ENCODE results near the gene PTEN. TPM values are rescaled to one million over a fixed set of nuclear protein-coding genes. Genes with fewer than 3 reads are reported as not detected.
A peak's percentile ranks its signal among the peaks of the same experiment; 100 is the strongest.
"Not testable (repeated sequence)": the region's sequence is repeated elsewhere in the genome, so short reads cannot be mapped to it uniquely, and the experiment has no call there.

PTEN gene
- total RNA-seq, 2 donors from 2014 or later, result 99.3 to 101 TPM

DNA sequence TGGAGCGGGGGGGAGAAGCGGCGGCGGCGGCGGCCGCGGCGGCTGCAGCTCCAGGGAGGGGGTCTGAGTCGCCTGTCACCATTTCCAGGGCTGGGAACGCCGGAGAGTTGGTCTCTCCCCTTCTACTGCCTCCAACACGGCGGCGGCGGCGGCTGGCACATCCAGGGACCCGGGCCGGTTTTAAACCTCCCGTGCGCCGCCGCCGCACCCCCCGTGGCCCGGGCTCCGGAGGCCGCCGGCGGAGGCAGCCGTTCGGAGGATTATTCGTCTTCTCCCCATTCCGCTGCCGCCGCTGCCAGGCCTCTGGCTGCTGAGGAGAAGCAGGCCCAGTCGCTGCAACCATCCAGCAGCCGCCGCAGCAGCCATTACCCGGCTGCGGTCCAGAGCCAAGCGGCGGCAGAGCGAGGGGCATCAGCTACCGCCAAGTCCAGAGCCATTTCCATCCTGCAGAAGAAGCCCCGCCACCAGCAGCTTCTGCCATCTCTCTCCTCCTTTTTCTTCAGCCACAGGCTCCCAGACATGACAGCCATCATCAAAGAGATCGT is 598 bp downstream of the PTEN start:
- DNase-seq, result peak in 1 of 2 donors; percentile 54
- ATAC-seq, result not testable (repeated sequence)
- intact Hi-C loops (cut with DNase I, micrococcal nuclease), result loop anchor here in 1 of 2 donors (5.0 kb wide), 1 partner anchor 47 kb away; the partner anchor contains the start of gene ATAD1

DNA sequence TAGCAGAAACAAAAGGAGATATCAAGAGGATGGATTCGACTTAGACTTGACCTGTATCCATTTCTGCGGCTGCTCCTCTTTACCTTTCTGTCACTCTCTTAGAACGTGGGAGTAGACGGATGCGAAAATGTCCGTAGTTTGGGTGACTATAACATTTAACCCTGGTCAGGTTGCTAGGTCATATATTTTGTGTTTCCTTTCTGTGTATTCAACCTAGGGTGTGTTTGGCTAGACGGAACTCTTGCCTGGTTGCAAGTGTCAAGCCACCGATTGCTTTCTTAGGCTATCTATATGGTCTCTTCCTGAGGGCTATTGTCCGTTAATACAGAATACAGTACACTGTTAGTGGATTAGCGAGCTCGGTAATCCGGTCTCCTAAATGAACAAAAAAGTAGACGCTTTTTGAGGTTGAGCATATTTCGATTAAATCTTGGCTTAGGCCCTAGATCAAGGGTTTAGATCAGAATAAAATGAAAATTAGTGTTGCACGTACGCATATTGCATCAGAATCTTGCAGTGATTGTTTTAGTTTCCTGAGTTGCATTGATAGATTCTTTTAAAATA is 1.2 kb downstream of the PTEN start:
- DNase-seq, result no peak
- ATAC-seq, result peak; percentile 1
- intact Hi-C loops (cut with DNase I, micrococcal nuclease), result loop anchor here in 1 of 2 donors (5.0 kb wide), 1 partner anchor 47 kb away; the partner anchor contains the start of gene ATAD1

DNA sequence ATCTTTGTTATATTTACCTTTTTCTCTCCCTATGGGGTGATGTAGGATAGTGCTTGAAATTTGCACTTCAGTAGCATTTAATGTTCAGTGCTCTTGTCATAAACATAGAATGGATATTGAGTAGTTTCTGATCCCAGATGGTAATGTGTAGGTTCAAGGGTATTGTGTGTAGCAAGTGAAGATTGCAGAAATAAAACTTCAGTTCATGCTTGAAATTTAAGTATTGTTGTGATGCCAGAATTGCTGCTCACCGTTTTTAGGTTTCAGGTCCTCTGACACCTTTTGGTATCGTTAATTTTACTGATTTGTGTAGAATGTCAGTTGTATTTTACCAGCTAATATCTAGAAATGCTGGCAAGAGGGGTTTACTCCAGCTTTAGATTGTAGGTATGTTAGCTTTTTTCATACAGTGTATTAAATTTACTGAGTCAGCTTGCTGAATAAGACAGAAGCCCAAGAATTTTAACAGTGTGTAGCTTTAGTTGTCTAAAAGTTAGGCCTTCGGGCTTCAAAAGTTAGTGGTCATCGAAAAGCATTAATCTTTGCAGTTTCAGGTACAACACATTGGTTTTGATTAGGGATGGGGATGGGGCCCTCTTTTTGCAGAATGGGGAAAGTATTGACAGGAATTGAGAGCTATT is 1.9 kb downstream of the PTEN start:
- ATAC-seq (no peak), DNase-seq (no peak)
- intact Hi-C loops (cut with DNase I, micrococcal nuclease), result no loop called here

DNA sequence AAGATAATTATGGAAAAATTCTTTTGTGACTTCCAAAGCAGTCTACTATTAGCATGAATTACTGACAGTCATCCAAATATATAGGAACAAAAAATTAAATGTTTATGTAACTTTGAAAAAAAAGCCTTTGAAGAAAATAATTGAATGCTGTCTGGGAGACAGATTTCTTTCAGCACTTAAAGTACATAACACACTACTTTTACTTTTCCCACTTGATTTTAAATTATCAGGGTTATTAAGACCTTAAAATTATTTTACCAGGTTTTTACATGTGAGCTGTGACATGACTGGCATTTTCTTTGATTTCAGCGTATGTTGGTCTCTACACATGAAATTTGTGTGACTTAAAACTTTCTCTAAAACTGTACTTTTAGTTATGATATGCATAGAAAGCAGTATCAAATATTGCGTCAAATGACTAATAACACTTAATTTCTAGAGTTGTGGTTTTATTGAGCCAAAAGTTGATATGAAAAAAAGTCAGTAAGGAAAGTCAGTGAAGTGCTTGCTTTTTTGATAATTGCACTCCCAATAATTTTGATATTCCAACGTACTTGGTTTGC is 3.1 kb downstream of the PTEN start:
- intact Hi-C loops (cut with DNase I, micrococcal nuclease), result no loop called here
- DNase-seq, result no peak
- ATAC-seq, result no peak

DNA sequence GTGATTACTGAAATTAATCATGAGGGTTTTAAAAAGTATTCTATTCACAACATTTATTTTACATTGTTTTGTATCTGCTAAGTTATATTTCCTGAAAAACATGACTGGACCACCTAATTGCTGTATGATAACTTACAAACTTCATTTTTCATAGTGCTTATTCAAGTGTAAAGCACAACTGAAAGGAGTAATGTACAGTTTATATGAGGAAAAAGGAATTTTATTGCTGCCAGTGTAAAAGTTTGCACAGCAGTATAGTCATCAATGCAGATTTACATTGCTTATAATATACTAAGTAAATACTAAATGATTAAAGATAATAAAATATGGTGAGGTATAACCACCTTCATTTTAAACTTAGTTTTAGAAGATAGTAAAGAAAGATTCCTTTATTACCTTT is 4.0 kb downstream of the PTEN start:
- intact Hi-C loops (cut with DNase I, micrococcal nuclease), result no loop called here
- ATAC-seq (no peak), DNase-seq (no peak)

DNA sequence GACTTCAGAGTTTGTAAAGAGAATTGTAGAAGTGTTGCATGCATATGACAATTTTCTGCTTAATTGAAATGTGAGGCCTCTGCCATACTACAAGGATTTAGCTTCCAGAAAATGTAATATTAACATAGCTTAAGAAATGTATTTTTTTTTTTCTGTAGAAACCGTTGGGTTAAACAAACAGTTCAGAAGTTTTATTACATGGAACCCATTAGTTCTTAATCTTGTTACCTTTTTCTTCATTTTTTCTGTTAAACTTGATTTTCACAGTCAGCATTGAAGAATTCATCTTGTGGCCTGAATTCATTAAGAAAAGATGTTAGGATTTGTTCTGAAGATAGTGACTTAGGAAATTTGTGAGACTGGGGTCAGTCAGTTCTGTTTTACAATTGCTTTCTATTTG is 4.9 kb downstream of the PTEN start:
- DNase-seq, result no peak
- no peak for ATAC-seq
- intact Hi-C loops (cut with DNase I, micrococcal nuclease), result no loop called here

DNA sequence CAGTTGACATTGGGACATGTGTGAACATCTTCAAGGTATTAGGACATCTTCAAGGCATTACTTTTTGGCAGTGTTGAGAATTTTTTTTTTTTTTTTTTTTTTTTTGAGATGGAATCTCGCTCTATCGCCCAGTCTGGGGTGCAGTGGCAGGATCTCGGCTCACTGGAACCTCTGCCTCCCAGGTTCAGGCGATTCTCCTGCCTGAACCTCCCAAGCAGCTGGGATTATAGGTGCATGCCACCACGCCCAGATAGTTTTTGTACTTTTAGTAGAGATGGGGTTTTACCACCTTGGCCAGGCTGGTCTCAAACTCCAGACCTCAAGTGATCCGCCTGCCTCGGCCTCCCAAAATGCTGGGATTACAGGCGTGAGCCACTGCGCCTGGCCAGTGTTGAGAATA is 5.7 kb downstream of the PTEN start:
- intact Hi-C loops (cut with DNase I, micrococcal nuclease); DNase-seq; ATAC-seq: not testable (repeated sequence)

DNA sequence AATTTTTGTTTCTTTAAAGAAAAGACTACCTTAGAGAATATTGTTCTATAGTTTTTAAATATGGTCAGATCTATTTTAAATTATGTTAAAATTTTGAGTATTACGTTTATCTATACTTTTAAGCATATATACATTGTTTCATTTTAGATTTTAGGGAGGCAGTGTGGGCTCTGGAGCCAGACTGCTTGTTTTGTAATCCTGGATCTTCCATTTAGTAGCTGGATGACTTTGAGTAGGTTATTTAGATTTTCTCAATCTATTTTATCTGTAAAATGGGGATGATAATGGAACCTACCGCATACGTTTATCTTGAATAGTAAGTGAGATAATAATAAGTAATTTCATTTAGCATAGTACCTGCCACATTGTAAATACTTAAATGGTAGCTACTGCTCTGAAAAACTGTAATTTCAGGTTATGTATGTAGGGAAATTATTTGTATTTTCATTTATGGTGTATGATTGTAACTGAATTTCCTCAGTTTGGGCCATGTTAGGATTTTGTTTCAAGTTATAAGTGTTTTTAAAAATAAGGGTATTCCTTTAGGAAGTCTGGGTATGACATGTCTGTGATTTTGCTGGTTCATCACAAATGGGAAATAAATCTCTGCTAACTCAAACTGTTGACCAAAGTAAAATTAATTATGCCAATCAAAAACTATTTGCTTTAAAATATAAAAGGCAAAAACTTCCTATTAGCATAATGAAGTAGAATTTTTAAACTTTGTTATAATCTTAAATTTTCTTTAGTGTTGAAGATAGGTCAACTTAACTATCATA is 6.5 kb downstream of the PTEN start:
- intact Hi-C loops (cut with DNase I, micrococcal nuclease), result no loop called here
- ATAC-seq (no peak), DNase-seq (no peak)

DNA sequence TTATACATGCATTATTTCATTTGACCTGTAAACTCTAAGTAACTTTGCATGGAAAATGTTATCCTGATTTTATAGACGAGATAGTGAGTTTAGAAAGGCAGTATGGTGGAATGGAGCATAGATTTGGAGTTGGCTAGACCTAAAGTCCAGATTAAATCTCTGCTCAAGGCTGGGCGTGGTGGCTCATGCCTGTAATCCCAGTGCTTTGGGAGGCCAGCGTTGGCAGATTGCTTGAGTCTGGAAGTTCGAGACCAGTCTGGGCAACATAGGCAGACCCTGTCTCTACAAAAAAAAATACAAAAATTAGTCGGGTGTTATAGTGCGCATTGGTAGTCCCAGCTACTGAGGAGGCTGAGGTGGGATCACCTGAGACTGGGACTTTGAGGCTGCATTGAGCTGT is 9.4 kb downstream of the PTEN start:
- DNase-seq (no peak), ATAC-seq (peak; percentile 8)
- intact Hi-C loops (cut with DNase I, micrococcal nuclease), result no loop called here

DNA sequence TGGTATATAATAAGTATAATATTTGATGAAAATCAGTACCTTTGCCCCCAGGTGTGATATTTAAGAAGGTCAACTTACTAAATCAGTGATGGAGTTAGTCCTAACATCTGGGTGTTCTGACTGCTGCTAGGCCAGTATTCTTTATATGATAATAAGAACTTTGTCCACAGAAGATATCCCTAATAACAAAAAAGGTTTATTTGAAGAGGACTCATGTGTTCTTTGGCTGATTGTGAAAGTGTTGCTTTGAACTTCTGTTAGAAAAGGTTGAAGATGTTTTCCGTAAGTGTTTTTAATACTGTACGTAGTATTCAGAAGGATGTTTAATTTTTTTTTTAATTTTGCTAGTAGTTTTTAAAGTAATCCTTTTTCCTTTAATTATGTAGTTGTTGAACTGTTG is 10.2 kb downstream of the PTEN start:
- no peak for ATAC-seq
- intact Hi-C loops (cut with DNase I, micrococcal nuclease), result no loop called here

DNA sequence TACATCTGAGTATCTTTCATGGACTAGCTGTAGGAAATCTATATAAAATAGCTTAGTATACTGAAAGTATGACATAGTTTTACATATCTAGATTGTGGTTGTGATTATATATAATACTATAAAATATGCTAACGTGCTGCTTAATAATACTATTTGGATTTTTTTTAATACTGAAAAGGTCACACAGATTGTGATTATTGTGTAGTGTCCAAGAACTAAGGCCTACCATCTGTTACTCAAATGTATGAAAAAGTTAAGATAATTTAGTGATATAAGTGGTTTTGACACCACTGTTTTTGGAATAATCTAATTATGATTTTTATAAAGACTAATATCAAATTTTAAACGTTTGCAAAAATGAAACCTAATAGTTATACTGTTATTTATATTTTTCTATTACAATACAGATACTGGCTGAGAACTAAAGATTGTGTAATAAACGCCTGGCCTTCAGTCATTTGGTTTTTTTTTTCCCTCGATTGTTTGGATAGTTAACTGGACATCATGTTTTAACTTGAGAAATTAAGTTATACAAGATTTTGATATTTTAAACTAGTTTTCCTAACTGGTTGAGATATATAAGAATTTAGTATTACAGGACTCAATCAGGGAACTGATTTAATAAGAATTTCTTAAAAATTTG is 12.6 kb downstream of the PTEN start:
- ATAC-seq, result no peak
- intact Hi-C loops (cut with DNase I, micrococcal nuclease), result no loop called here
- no peak for DNase-seq

More for the DNA sequence above, 10.2 kb downstream of the PTEN start:
- DNase-seq, result no peak

DNA sequence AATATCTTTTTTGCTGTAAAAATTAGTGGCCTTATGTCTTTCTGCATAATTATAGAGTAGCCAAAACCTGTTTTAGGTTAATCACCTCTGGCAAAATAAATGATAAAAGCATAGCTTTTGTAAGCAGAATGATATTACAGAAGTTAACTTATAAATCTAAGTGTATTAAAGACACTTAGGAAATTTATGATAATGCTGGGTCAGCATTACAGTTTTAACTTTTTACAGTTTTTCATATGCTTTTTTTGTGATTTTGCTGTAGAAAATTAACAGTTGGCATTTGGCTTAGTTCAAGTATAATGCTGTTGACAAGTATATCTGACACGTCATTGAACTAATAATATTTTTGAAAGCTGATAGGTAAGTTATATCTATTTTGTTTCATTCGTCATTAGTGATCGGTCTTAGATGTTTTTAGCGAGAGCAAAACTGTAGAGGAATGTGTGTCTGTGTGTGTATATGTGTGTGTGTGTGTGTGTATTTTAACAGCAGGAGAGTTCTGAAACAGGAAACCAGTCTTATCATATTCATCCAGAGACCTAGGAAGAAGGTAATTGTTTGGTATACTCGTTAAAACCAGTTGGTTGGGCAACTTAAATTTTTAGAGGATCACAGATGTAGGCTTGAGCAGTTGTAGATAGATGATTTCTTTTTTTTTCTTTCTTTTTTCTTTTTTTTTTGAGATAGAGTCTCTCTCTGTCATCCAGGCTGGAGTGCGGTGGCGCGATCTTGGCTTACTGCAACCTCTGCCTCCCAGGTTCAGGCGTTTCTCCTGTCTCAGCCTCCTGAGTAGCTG is 15.4 kb downstream of the PTEN start:
- ATAC-seq, result no peak
- no peak for DNase-seq

DNA sequence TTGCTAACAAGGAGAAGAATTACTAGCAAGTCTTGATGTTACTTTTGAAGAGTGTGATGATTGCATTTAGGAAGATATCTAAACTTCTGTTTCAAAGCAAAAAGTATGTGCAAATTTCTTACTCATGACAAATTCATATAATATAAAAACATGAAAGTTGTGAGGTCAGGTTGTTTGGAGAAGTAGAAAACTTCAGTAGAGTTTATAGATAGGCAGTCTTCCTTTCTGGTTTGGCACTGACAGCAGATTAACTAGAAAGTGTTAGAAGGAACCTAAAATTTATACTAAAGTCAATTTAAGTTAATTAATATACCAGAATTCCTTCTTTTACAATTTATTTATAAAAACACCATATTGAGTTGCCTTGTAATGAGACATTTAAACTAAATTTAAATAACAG is 16.9 kb downstream of the PTEN start:
- intact Hi-C loops (cut with DNase I, micrococcal nuclease), result no loop called here
- ATAC-seq (no peak), DNase-seq (no peak)

More for the DNA sequence above, 15.4 kb downstream of the PTEN start:
- intact Hi-C loops (cut with DNase I, micrococcal nuclease), result no loop called here

DNA sequence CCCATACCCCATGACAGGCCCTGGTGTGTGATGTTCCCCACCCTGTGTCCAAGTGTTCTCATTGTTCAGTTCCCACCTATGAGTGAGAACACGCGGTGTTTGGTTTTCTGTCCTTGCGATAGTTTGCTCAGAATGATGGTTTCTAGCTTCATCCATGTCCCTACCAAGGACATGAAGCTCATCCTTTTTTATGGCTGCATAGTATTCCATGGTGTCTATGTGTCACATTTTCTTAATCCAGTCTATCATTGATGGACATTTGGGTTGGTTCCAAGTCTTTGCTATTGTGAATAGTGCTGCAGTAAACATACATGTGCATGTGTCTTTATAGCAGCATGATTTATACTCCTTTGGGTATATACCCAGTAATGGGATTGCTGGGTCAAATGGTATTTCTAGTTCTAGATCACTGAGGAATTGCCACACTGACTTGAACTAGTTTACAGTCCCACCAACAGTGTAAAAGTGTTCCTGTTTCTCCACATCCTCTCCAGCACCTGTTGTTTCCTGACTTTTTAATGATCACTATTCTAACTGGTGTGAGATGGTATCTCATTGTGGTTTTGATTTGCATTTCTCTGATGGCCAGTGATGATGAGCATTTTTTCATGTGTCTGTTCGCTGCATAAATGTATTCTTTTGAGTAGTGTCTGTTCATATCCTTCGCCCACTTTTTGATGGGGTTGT is 18.1 kb downstream of the PTEN start:
- DNase-seq; intact Hi-C loops (cut with DNase I, micrococcal nuclease); ATAC-seq: not testable (repeated sequence)

DNA sequence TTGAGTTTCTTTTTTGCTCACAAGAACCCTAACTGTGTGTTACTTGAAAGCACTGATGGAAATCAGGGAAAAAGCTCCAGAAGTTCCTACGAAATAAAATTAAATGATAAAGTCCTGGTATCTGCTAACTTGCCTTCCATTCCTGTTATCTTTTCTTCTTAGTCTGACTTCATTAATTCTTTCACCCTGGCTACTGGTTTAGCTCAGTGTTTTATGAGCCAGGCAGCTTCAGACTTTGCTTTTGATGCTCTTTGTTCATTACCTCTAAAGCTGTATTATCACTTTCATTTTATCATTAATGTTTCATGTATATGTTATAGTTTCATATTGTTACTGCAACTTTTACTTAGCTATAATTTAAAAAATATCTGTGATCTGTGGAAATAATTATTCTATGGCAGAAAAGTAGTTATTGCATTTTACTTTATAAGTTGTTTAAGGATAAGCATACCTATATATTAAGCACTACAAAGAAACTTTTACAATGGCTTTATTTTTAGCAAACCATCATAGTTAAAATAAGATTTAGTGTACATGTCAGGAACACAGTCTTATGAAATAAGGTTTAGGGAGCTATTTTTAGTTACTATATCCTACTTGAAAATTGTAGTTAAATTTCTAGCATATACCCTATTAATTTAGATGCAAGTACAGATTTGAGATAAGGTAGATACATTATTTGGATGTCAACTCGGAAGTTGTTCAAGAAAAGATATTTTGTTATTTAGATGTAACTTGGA is 19.3 kb downstream of the PTEN start:
- DNase-seq (no peak), ATAC-seq (no peak)
- intact Hi-C loops (cut with DNase I, micrococcal nuclease), result no loop called here

DNA sequence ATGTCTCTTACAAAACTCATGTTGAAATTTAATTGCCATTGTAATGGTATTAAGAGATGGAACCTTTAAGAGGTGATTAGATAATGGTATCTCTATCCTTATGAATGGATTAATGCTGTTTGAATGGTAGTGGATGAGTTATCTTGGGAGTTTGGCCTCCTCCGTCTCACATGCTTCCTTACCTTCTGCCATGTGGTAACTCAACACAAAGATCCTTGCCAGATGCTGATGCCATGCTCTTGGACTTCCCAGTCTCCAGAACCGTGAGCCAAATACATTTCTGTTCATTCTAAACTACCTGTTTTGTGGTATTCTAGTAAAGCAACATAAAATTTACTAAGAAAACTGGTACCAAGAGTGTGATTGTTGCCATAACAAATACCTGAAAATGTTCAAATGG is 23.2 kb downstream of the PTEN start:
- no peak for ATAC-seq
- intact Hi-C loops (cut with DNase I, micrococcal nuclease), result no loop called here
- no peak for DNase-seq

DNA sequence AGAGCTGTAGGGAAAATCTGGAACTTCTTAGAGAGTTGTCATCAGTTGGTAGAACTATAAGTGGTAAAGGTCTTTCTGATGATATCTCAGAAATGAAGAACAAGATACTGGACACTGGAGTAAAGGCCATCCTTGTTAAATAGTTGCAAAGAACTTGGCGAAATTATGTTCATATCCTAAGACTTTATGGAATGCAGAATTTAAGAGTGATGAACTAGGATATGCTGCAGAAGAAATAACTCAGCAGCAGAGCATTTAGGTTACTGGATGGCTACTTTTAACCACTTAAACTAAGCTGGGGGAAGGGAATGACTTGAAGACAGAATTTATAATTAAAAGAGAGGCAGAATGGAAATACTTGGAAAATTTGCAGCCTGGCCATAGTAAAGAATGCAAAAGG is 23.7 kb downstream of the PTEN start:
- intact Hi-C loops (cut with DNase I, micrococcal nuclease), result no loop called here
- DNase-seq, result no peak
- ATAC-seq, result no peak
